Activated T-helper 9 cell treated with anti-CD3 and anti-CD28 coated beads, Interleukin-2, amount 50 U/mL, for 16 hours (primary cell): ENCODE data around the gene MMP25.
"Not testable (repeated sequence)": the region's sequence is repeated elsewhere in the genome, so short reads cannot be mapped to it uniquely, and the experiment has no call there.

ENCODE experiments used
- DNase-seq: peaks from one replicate; pipeline ENCODE4 v3.0.0-alpha.2; 2020; ENCODE audit warnings: low read depth

The MMP25 gene

GRCh38 chr16:3073448-3073847, 27.1 kb downstream of the MMP25 start:
- no peak for DNase-seq

GRCh38 chr16:3074860-3075522, 28.6 kb downstream of the MMP25 start:
- DNase-seq: peak; percentile 69

GRCh38 chr16:3075523-3075915, 29.2 kb downstream of the MMP25 start:
- no peak for DNase-seq

- DNase-seq: not testable (repeated sequence)
These were observed 29.6 kb downstream of the MMP25 start for GRCh38 chr16:3075946-3076345.

GRCh38 chr16:3076577-3076976, 30.2 kb downstream of the MMP25 start:
- no peak for DNase-seq

GRCh38 chr16:3080024-3080423, 33.7 kb downstream of the MMP25 start:
- DNase-seq: no peak

GRCh38 chr16:3081957-3082356, 35.6 kb downstream of the MMP25 start:
- not testable (repeated sequence) for DNase-seq

GRCh38 chr16:3083408-3083807, 37.0 kb downstream of the MMP25 start:
- DNase-seq: not testable (repeated sequence)

- DNase-seq: no peak
These were observed 38.1 kb downstream of the MMP25 start for GRCh38 chr16:3084491-3084890.

- DNase-seq: no peak
These were observed 38.8 kb downstream of the MMP25 start for GRCh38 chr16:3084969-3085670.

GRCh38 chr16:3085868-3086595, 39.7 kb downstream of the MMP25 start:
- DNase-seq: no peak

- no peak for DNase-seq
These were observed 40.4 kb downstream of the MMP25 start for GRCh38 chr16:3086596-3087242.

- no peak for DNase-seq
These were observed 41.2 kb downstream of the MMP25 start for GRCh38 chr16:3087243-3088235.

GRCh38 chr16:3088450-3088849, 42.1 kb downstream of the MMP25 start:
- DNase-seq: no peak

GRCh38 chr16:3088925-3089716, 42.8 kb downstream of the MMP25 start:
- no peak for DNase-seq

- no peak for DNase-seq
These were observed 43.6 kb downstream of the MMP25 start for GRCh38 chr16:3089717-3090592.

GRCh38 chr16:3091551-3091950, 45.2 kb downstream of the MMP25 start:
- DNase-seq: no peak

GRCh38 chr16:3092501-3092941, 46.2 kb downstream of the MMP25 start:
- DNase-seq: no peak

- DNase-seq: peak; percentile 29
These were observed 48.1 kb downstream of the MMP25 start for GRCh38 chr16:3094289-3095027.
